Parathyroid adenoma (tissue), 2 donors: ENCODE results near the gene DOCK8.
A peak's percentile ranks its signal among the peaks of the same experiment; 100 is the strongest.
"Not testable (repeated sequence)": the region's sequence is repeated elsewhere in the genome, so short reads cannot be mapped to it uniquely, and the experiment has no call there.

ENCODE experiments used
- H2AFZ ChIP-seq: fragments of 300-600 bp; sonication (generic); one replicate; pipeline ENCODE4 v1.7.0; 2017; ENCODE audit warnings: antibody characterized with exemption, mild to moderate bottlenecking
- H3K27ac ChIP-seq: fragments of 300-600 bp; sonication (generic); one replicate; pipeline ENCODE4 v1.7.0; 2017
- H3K27me3 ChIP-seq: fragments of 300-600 bp; sonication (generic); one replicate; pipeline ENCODE4 v1.7.0; 2017; ENCODE audit warnings: low read length; ENCODE audit not compliant: control insufficient read depth, insufficient read depth
- H3K36me3 ChIP-seq: fragments of 300-600 bp; sonication (generic); one replicate; pipeline ENCODE4 v1.7.0; 2017; ENCODE audit warnings: low read length; ENCODE audit not compliant: control insufficient read depth, insufficient read depth
- H3K4me1 ChIP-seq: fragments of 300-600 bp; sonication (generic); one replicate; pipeline ENCODE4 v1.7.0; 2017; ENCODE audit warnings: control low read depth
- H3K4me2 ChIP-seq: fragments of 300-600 bp; sonication (generic); one replicate; pipeline ENCODE4 v1.7.0; 2017; ENCODE audit warnings: low read length
- H3K4me3 ChIP-seq: fragments of 300-600 bp; sonication (generic); one replicate; pipeline ENCODE4 v1.7.0; 2017; ENCODE audit warnings: low read depth, low read length
- H3K79me2 ChIP-seq: fragments of 300-600 bp; sonication (generic); one replicate; pipeline ENCODE4 v1.7.0; 2017; ENCODE audit warnings: control low read depth
- H3K9ac ChIP-seq: fragments of 300-600 bp; sonication (generic); one replicate; pipeline ENCODE4 v1.7.0; 2017; ENCODE audit warnings: mild to moderate bottlenecking
- H3K9me3 ChIP-seq: fragments of 300-600 bp; sonication (generic); one replicate; pipeline ENCODE4 v1.7.0; 2017; ENCODE audit warnings: low read length; ENCODE audit not compliant: control insufficient read depth
- TF ChIP-seq, protein P1 (sequence below): fragments of 300-600 bp; sonication (generic); IDR thresholded peaks from one replicate; pipeline ENCODE4 v1.7.0; 2017; ENCODE audit warnings: antibody characterized with exemption, mild to moderate bottlenecking
- donor health status: primary hyperparathyroidism.

The DOCK8 gene

DNA sequence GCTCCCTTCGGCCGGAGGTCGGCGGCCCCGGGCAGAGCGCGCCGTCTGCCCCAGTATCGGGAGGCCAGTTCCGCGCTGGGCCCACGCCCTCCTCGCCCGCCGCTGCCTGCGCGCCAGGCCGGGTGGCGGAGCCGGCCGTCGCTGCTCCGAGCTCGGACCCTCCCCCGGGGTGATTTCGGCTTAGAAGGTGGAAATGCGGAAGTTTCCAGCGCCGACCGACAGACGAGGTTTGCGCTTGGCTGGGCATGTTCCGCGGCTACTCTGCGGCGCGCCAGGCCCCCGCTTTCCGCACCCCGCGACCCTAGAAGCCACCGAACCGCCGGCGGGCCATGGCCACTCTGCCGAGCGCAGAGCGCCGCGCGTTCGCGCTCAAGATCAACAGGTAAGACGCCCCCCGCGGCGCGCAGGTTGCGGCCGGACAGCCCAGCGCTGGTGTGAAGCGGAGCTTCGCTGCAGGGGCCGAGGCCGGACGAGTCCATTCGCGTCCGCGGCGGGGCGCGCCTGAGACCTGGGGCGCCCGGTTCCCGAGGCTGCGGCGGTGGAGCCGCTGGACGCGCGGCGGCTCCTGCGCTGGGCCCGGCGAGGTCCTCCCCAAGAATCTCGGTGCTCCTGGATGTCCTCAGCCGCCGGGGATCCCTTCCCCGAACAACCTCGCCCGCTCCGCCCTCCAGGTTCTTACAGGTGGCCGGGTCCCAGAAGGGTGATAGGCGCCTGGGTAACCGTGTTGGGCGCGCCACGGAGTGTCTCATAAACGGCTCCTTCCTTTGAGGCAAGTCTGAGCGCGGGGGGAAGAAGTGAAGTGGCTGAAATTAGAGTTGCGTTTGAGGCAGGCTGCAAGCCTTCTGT is at the start of gene DOCK8:
DOCK8 (plus strand) TSS at position 218 of the 846 bp plus-strand sequence; CDS start at position 330, 112 bp downstream.
- TF ChIP-seq, protein P1, sequence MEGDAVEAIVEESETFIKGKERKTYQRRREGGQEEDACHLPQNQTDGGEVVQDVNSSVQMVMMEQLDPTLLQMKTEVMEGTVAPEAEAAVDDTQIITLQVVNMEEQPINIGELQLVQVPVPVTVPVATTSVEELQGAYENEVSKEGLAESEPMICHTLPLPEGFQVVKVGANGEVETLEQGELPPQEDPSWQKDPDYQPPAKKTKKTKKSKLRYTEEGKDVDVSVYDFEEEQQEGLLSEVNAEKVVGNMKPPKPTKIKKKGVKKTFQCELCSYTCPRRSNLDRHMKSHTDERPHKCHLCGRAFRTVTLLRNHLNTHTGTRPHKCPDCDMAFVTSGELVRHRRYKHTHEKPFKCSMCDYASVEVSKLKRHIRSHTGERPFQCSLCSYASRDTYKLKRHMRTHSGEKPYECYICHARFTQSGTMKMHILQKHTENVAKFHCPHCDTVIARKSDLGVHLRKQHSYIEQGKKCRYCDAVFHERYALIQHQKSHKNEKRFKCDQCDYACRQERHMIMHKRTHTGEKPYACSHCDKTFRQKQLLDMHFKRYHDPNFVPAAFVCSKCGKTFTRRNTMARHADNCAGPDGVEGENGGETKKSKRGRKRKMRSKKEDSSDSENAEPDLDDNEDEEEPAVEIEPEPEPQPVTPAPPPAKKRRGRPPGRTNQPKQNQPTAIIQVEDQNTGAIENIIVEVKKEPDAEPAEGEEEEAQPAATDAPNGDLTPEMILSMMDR = no peak
- H3K4me2 ChIP-seq = peak within 1 kb of the TSS; percentile 93
- no peaks in the 10 kb centered on the region for H3K79me2 ChIP-seq
- H3K4me1 ChIP-seq = no peaks in the 10 kb centered on the region
- H3K4me3 ChIP-seq = peak within 1 kb of the TSS; percentile 70
- H3K27ac ChIP-seq = no peak within 1 kb of the TSS
- no peaks in the 10 kb centered on the region for H3K27me3 ChIP-seq
- no peaks in the 10 kb centered on the region for H3K36me3 ChIP-seq
- H2AFZ ChIP-seq = peak within 1 kb of the TSS; percentile 53
- no peak within 1 kb of the TSS for H3K9ac ChIP-seq
- H3K9me3 ChIP-seq = no peaks in the 10 kb centered on the region

DNA sequence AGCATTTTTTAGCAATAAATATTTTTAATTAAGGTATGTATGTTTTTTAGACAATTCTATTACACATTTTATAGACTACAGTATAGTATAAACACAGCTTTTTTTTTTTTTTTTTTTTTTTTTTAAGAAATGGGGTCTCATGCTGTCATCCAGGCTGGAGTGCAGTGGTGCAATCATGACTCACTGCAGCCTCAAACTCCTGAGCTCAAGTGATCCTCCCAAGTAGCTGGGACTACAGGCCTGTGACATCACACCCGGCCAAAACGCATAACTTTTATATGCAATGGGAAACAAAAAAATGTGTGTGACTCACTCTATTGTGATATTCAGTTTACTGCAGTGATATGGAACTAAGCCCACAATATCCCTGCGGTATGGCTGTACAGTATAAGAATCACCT is 44.9 kb upstream of the DOCK8 start:
- H3K9ac ChIP-seq, H3K9me3 ChIP-seq, H3K27me3 ChIP-seq, H3K4me1 ChIP-seq, H3K4me3 ChIP-seq, H3K79me2 ChIP-seq, H3K4me2 ChIP-seq, H3K27ac ChIP-seq, H3K36me3 ChIP-seq, H2AFZ ChIP-seq: not testable (repeated sequence)

DNA sequence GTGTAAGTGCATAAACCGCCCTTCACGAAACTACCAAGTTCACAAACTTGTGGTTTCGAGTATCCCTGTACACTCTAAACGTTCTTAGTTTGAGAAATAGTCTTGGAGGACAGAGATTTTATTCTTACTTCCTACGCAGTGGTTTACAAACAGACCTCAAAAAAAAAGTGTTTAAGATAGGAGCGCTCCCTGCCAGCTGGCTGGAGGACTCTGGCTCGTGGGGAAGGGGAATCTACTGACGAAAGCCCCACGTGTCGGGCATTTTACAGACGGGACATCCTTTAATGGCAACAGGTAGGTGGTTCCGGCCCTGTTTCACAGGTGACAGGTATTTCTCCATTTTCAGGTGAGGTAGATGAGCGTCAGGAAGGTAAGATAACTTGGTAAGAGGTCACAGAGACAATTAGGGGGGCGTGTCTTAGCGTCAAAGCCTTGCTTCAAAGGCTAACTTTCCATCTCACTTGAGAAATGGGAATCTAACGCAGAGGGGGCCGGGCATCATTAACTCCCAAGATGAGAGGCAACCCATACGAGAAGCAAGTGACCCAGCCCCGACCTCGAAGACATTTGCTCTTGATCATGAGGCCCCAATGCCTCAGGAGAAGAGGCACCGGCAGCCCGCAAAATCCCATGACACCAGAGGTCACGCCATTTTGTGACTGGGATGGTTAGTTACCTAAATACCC is 36.4 kb upstream of the DOCK8 start:
- not testable (repeated sequence) for H3K4me3 ChIP-seq, H2AFZ ChIP-seq, H3K79me2 ChIP-seq, H3K9ac ChIP-seq, H3K27me3 ChIP-seq, H3K4me1 ChIP-seq, H3K36me3 ChIP-seq, H3K27ac ChIP-seq, H3K9me3 ChIP-seq
- H3K4me2 ChIP-seq = peak overlapping the region; percentile 21

DNA sequence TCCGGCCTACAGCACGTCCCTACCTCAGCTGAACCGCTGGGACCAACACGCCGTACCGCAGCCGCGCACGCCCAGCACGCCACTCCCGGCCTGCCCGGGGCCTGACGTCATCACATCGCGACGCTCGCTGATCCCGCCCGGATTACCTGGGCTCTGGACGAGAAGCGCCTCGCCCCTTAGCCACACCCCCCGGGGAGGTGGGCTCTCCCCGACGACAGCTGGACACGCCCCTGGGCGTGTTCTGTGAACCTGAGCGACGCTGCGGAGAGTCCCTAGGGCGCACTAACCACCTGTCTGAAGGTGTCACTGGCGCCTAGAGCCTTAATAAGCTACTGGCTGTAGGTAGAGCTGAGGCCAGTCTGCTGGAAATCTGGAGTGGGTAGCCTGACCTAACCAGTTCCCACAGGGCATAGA is 35.7 kb upstream of the DOCK8 start, which contains the start of gene ZNG1A:
ZNG1A (minus strand) TSS at position 87 of the 414 bp plus-strand sequence. CDS start 87 bp downstream, outside the sequence.
- H3K79me2 ChIP-seq, H3K9me3 ChIP-seq, H3K36me3 ChIP-seq, H3K4me1 ChIP-seq, H3K27me3 ChIP-seq, H3K27ac ChIP-seq, H3K4me3 ChIP-seq, H3K9ac ChIP-seq, H2AFZ ChIP-seq: not testable (repeated sequence)
- H3K4me2 ChIP-seq = peak within 1 kb of the TSS; percentile 21

DNA sequence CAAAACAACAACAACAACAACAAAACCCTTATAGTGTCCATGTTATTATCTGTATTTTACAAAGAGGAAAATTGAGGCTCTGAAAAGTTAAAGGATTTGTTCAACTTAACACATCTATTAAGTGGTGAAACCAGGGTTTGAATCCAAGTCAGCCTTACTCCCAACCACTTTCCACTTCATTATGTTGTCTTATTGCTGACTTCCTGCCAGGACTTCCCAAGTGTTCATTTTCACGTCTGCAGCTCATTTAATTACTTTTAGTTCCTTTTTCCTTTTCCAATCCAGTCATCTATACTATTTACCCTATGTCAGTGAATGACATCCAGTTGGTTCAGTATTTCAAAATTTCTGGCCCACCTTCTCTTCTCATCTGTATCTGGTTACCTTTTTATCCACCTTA is 15.1 kb upstream of the DOCK8 start:
- H3K4me2 ChIP-seq, H3K4me3 ChIP-seq, H3K9me3 ChIP-seq, H3K27ac ChIP-seq, H3K4me1 ChIP-seq, H3K9ac ChIP-seq, H3K79me2 ChIP-seq, H3K27me3 ChIP-seq, H2AFZ ChIP-seq, H3K36me3 ChIP-seq: not testable (repeated sequence)

DNA sequence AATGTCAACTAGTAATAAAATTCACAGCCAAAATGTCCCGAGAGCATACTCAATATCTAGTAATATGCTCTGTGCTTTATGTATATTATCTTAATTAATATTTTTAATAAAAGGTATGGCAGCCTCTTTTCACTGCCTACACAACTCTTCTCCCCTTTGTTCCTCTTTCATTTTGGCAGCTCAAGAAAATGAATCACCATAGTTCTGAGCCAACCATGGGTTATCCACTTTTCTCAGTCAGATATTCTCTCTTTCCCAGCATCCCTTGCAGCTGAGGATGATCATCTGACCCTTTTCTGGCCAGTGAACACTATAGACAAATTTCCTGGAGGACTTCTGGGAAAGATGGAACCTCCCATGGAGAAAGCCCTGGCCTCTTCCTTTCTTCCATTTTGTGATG is 8.2 kb upstream of the DOCK8 start:
- TF ChIP-seq, protein P1 = no peak
- H3K79me2 ChIP-seq = no peaks in the 10 kb centered on the region
- no peaks in the 10 kb centered on the region for H3K9me3 ChIP-seq
- H3K4me1 ChIP-seq = no peaks in the 10 kb centered on the region
- H3K27me3 ChIP-seq = no peaks in the 10 kb centered on the region
- no peaks in the 10 kb centered on the region for H3K36me3 ChIP-seq
- no peak overlapping the region for H3K4me3 ChIP-seq
- H2AFZ ChIP-seq = no peak overlapping the region
- H3K4me2 ChIP-seq = no peak overlapping the region
- H3K27ac ChIP-seq = no peak overlapping the region
- H3K9ac ChIP-seq = no peak overlapping the region
